Measurements from ENCODE around the gene SLC7A14.

SLC7A14 gene

GRCh38 chr3:170531657-170532335 is 54.1 kb downstream of the SLC7A14 start:
- no peak for DNase-seq

GRCh38 chr3:170531054-170531453 is 54.8 kb downstream of the SLC7A14 start:
- no peak for DNase-seq

- no peak for DNase-seq
Observed at GRCh38 chr3:170529912-170530311, 56.0 kb downstream of the SLC7A14 start.

- DNase-seq = no peak
Observed at GRCh38 chr3:170529346-170529745, 56.5 kb downstream of the SLC7A14 start.

GRCh38 chr3:170528726-170529125 is 57.1 kb downstream of the SLC7A14 start:
- no peak for DNase-seq

GRCh38 chr3:170524073-170524472 is 61.8 kb downstream of the SLC7A14 start:
- DNase-seq = peak; percentile 47

- no peak for DNase-seq
Observed at GRCh38 chr3:170523248-170523647, 62.6 kb downstream of the SLC7A14 start.

- DNase-seq = no peak
Observed at GRCh38 chr3:170522201-170522600, 63.7 kb downstream of the SLC7A14 start.

- DNase-seq = no peak
Observed at GRCh38 chr3:170520996-170521395, 64.9 kb downstream of the SLC7A14 start.

GRCh38 chr3:170517242-170517945 is 68.5 kb downstream of the SLC7A14 start:
- no peak for DNase-seq

- no peak for DNase-seq
Observed at GRCh38 chr3:170513642-170514041, 72.2 kb downstream of the SLC7A14 start.

- DNase-seq = no peak
Observed at GRCh38 chr3:170511371-170511770, 74.5 kb downstream of the SLC7A14 start.

GRCh38 chr3:170508839-170509238 is 77.0 kb downstream of the SLC7A14 start:
- no peak for DNase-seq

- no peak for DNase-seq
Observed at GRCh38 chr3:170508291-170508690, 77.6 kb downstream of the SLC7A14 start.

- no peak for DNase-seq
Observed at GRCh38 chr3:170507063-170507462, 78.8 kb downstream of the SLC7A14 start.

GRCh38 chr3:170506556-170506955 is 79.3 kb downstream of the SLC7A14 start:
- DNase-seq = no peak

- no peak for DNase-seq
Observed at GRCh38 chr3:170502297-170502696, 83.6 kb downstream of the SLC7A14 start.

- DNase-seq = no peak
Observed at GRCh38 chr3:170500995-170501394, 84.9 kb downstream of the SLC7A14 start.

GRCh38 chr3:170500462-170500861 is 85.4 kb downstream of the SLC7A14 start:
- DNase-seq = no peak

- no peak for DNase-seq
Observed at GRCh38 chr3:170499562-170500156, 86.2 kb downstream of the SLC7A14 start.

- no peak for DNase-seq
Observed at GRCh38 chr3:170497207-170498095, 88.4 kb downstream of the SLC7A14 start.

GRCh38 chr3:170496868-170497140 is 89.1 kb downstream of the SLC7A14 start:
- no peak for DNase-seq
